Measurements from ENCODE around the gene HTR1B. TPM values are rescaled to one million over a fixed set of nuclear protein-coding genes. Genes with fewer than 3 reads are reported as not detected.

Gene HTR1B
- total RNA-seq (2022; extraction: Qiagen RNA extraction) = 0.13 to 0.25 TPM (median 0.18 TPM) in 5 replicates

DNA sequence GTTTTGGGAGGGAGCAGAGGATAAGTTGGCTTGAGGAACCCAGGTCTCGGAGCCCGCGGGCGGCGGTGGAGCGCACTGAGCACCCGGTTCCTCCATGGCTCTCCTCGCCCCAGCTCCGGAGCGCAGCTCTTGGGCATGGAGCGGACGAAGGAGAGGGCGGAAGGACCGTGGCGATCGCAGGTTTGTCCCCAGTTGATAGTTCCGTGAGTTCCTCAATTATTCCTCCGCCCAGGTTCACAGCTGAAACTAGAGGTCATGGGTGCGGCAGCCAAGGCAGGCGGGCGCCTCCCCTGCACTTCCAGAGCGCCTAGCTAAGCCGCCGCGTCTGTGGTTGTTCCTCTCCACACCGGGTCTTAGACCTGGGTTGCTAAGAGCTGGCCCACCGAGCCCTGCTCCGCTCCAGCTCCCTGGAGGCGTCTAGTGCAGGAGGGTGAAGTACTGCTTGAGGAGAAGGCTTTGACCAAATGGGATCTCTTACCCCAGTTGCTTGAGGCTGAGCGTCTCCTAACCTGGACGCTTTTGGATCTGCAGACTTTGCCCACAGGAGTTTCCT, at the start of gene HTR1B:
Gene HTR1B (minus strand): TSS at position 184 of the 553 bp plus-strand sequence. CDS start 88 bp downstream, at position 96.

Other genes with a start within 250 kb of the HTR1B start
- gene MEI4, start 189.5 kb upstream of the HTR1B start, total RNA-seq (2022; extraction: Qiagen RNA extraction) = not detected in 5 replicates